VCaP (cell line): ENCODE data around the gene PAFAH1B1.
A peak's percentile ranks its signal among the peaks of the same experiment; 100 is the strongest.
"Not testable (repeated sequence)": the region's sequence is repeated elsewhere in the genome, so short reads cannot be mapped to it uniquely, and the experiment has no call there.

Experiments used
- H3K27ac ChIP-seq: fragments of 450-650 bp; 2 replicates; pipeline ENCODE4 v1.5.1; 2017
- TF ChIP-seq, protein P1 (sequence below): fragments of 450-650 bp; conservative IDR thresholded peaks from 2 replicates; pipeline ENCODE4 v1.5.1; 2017; ENCODE audit warnings: mild to moderate bottlenecking, moderate library complexity

PAFAH1B1 gene

DNA sequence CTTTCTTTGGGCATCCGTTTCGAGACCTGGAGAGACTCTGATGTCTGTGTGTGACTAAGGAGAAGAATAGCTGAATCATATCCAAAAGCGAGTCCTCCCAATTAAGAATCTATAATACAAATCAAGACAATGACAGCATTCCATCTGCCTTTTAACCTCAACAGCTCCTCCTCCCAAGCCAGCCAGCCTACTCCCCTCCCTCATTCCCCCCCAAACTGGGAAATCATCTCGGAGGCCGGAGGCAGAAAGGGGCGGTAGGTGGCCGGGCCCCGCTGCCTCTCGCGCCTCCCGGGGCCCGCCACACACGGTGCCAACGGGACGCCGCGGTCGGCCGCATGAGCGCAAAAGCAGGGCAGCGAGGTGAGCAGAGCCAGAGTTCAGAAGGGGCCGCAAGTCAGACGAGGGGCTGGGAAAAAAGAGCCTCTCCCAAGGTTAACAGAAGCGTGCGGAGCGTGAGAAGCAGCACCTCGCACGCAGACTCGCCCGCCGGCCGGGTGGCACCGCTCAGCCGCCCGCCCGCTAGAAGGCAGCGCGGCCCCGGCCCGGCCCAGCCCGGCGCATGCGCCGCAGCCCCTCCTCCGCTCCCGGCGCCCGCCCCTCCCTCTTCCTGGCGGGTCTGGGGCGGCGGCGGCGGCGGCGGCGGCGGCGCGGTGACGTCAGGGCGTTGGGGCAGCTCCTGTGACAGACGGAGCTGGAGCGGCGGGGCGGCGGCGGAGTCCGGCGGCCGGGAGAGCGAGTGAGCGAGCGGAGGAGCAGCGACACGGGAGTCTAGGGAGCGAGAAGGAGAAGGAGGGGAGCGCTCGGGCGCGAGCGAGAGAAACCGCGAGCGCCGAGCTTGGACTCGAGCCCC lies at the start of gene PAFAH1B1:
TSS of gene PAFAH1B1 (plus strand) at position 684 of the 850 bp plus-strand sequence. CDS start 44,635 bp downstream, outside the sequence.
- H3K27ac ChIP-seq = peak within 1 kb of the TSS; percentile 97
- TF ChIP-seq, protein P1, sequence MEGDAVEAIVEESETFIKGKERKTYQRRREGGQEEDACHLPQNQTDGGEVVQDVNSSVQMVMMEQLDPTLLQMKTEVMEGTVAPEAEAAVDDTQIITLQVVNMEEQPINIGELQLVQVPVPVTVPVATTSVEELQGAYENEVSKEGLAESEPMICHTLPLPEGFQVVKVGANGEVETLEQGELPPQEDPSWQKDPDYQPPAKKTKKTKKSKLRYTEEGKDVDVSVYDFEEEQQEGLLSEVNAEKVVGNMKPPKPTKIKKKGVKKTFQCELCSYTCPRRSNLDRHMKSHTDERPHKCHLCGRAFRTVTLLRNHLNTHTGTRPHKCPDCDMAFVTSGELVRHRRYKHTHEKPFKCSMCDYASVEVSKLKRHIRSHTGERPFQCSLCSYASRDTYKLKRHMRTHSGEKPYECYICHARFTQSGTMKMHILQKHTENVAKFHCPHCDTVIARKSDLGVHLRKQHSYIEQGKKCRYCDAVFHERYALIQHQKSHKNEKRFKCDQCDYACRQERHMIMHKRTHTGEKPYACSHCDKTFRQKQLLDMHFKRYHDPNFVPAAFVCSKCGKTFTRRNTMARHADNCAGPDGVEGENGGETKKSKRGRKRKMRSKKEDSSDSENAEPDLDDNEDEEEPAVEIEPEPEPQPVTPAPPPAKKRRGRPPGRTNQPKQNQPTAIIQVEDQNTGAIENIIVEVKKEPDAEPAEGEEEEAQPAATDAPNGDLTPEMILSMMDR = no peak; the same call in 1 of the 2 replicates

DNA sequence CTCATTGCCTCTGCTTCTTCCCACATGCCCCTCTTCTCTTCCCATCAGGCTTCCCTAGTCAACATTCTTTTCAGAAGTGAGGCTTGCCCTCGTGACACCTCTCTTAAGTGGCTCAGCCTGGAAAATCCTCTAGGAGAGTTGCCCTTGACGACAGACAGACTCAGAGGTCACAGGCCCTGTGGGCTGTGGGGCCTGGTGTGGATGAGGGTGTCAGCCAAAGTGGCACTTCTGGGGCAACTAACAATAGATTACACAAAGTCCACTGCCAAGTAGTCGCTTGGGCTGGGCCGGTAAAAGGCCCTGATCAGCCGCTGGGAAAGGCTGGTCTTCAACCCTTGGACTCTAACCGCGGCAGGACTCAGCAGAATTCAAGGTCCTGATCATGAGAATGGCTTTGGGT lies 48.1 kb upstream of the PAFAH1B1 start:
- no peak overlapping the region for H3K27ac ChIP-seq
- TF ChIP-seq, protein P1 = no peak

GRCh38 chr17:2547176-2547575 lies 46.3 kb upstream of the PAFAH1B1 start:
- TF ChIP-seq, protein P1 = no peak

GRCh38 chr17:2548026-2548425 lies 45.4 kb upstream of the PAFAH1B1 start:
- H3K27ac ChIP-seq = not testable (repeated sequence)

More at GRCh38 chr17:2547176-2547575, 46.3 kb upstream of the PAFAH1B1 start:
- no peak overlapping the region for H3K27ac ChIP-seq

DNA sequence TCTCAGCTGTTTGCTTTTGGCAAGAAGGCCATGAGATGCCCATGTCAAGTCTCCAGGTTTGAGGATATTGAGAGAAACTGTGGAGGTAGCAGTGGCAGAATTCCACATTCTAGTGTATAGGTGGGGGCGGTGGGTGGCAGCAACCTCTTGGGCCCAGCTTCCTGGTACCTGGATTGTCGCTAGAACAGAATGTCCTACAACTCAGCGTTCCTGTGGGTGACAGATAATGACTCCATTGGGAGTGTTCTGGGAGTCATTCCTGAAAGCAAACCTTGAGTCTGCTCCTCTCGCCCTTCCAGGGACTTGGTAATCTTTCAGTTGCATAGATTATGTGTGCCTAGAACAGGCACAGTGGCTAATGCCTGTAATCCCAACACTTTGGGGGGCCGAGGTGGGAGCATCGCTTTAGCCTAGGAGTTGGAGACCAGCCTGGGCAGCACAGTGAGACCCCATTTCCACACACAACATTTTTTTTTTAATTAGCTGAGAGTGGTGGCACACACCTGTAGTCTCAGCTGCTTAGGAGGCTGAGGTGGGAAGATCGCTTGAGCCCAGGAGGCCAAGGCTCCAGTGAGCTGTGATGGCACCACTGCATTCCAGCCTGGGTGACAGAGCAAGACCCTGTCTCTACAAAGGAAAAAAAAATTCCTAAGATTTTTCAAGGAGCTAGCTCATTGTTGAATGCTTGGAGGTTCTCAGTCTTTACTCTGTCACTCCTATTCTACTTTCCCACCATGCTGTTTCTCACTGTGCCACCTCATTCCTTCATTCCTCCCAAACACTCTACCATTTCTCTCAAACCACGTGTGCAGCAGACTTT lies 43.9 kb upstream of the PAFAH1B1 start:
- H3K27ac ChIP-seq = no peak overlapping the region
- TF ChIP-seq, protein P1 = no peak

GRCh38 chr17:2551493-2551892 lies 42.0 kb upstream of the PAFAH1B1 start:
- no peak overlapping the region for H3K27ac ChIP-seq

DNA sequence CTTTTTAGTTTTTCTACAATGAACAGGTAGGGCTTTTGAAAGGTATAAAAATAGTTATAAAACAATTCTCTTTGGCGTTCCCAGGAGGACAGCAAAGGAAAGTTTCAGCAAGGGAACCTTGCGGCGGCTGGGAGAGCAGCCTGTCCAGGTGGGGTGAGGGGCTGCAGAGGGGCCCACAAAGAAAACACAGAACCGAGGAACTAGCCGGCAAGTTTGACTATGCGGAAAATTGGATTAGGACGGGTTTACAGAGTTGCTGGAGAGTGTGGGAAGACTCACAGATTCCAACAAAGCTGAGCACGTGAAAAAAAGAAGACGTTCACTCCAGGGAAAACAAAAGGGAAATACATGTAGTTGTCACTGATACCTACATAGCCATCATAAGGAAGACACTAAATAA lies 41.5 kb upstream of the PAFAH1B1 start:
- no peak overlapping the region for H3K27ac ChIP-seq

More at GRCh38 chr17:2551493-2551892, 42.0 kb upstream of the PAFAH1B1 start:
- TF ChIP-seq, protein P1 = no peak

More for the DNA sequence above, 41.5 kb upstream of the PAFAH1B1 start:
- TF ChIP-seq, protein P1 = no peak
